ENCODE results near the gene RIN3.

Gene RIN3

DNA sequence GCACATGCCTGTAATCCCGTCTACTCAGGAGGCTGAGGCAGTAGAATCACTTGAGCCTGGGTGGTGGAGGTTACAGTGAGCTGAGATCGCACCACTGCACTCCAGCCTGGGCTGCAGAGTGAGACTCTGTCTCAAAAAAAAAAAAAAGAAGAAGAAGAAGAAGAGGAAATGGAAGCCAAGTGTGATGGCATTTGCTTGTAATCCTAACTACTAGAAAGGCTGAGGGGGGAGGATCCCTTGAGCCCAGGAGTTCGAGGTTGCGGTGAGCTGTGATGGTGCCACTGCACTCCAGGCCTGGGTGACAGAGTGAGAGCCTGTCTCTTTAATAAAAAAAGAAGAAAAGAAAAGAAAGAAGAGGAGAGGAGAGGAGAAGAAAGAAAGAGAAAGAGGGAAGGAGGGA is 182.8 kb downstream of the RIN3 start:
- TF ChIP-seq, protein P1, sequence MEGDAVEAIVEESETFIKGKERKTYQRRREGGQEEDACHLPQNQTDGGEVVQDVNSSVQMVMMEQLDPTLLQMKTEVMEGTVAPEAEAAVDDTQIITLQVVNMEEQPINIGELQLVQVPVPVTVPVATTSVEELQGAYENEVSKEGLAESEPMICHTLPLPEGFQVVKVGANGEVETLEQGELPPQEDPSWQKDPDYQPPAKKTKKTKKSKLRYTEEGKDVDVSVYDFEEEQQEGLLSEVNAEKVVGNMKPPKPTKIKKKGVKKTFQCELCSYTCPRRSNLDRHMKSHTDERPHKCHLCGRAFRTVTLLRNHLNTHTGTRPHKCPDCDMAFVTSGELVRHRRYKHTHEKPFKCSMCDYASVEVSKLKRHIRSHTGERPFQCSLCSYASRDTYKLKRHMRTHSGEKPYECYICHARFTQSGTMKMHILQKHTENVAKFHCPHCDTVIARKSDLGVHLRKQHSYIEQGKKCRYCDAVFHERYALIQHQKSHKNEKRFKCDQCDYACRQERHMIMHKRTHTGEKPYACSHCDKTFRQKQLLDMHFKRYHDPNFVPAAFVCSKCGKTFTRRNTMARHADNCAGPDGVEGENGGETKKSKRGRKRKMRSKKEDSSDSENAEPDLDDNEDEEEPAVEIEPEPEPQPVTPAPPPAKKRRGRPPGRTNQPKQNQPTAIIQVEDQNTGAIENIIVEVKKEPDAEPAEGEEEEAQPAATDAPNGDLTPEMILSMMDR (IDR thresholded peaks at IDR 0.05; ENCODE audit: insufficient read depth, low read length, missing control alignments), result no peak
- CTCF ChIA-PET, result interaction anchor here (1.3 to 3.0 kb wide), 2 partner anchors 10 to 88 kb away, joined by 5 to 17 read pairs; no protein-coding TSS in a partner anchor
- POLR2A ChIA-PET, result no interaction called here
- DNase-seq (ENCODE audit: low read depth, low spot score), result no peak
- no peak overlapping the region for H3K4me3 ChIP-seq (ENCODE audit: low read depth, low read length)

DNA sequence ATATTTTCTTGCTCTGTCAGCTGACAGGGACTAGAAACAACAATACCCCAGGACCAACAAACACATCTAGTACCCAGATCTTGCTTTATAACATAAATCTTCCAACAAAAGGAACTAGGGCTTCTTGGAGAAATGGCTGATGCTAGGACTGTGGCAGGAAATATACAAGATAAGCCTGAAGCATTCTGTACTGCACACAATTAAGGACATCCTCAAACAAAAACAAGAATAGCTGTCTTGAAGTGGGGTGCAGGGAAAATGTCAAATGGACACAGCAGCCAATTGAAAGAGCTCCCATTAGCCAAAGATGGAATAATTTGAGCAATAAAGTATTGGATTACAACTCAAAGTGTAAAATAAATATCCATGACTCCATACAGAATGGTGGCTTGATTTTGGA is 184.8 kb downstream of the RIN3 start:
- TF ChIP-seq, protein P1 (IDR thresholded peaks at IDR 0.05; ENCODE audit: insufficient read depth, low read length, missing control alignments), result no peak
- no peak for DNase-seq (ENCODE audit: low read depth, low spot score)
- POLR2A ChIA-PET, result no interaction called here
- CTCF ChIA-PET, result interaction anchor here (1.5 to 4.0 kb wide), 3 partner anchors 8 to 86 kb away, joined by 5 to 25 read pairs (median 7); no protein-coding TSS in a partner anchor
- H3K4me3 ChIP-seq (ENCODE audit: low read depth, low read length), result no peak overlapping the region

DNA sequence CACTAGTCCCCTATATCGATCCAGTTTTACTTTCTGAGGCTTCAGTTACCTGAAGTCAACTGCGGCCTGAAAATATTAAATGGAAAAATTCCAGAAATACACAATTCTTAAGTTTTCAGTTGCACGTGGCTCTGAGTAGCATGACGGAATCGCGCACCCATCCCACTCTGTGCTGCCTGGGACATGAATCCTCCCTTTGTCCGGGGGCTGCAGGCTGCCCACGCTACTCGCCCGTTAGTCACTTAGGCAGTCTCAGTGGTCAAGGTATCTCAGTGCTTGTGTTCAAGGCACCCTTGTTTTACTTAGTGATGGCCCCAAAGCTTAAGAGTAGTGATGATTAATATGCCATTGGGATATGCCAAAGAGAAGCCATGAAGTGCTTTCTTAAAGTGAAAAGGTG is 188.2 kb downstream of the RIN3 start:
- TF ChIP-seq, protein P1 (IDR thresholded peaks at IDR 0.05; ENCODE audit: insufficient read depth, low read length, missing control alignments), result no peak
- no peak for DNase-seq (ENCODE audit: low read depth, low spot score)
- no peak overlapping the region for H3K4me3 ChIP-seq (ENCODE audit: low read depth, low read length)
- ChIA-PET CTCF (interaction anchor here (0.6 to 4.7 kb wide), 4 partner anchors 12 to 82 kb away, joined by 3 to 25 read pairs (median 12); no protein-coding TSS in a partner anchor), POLR2A (no interaction called here)

DNA sequence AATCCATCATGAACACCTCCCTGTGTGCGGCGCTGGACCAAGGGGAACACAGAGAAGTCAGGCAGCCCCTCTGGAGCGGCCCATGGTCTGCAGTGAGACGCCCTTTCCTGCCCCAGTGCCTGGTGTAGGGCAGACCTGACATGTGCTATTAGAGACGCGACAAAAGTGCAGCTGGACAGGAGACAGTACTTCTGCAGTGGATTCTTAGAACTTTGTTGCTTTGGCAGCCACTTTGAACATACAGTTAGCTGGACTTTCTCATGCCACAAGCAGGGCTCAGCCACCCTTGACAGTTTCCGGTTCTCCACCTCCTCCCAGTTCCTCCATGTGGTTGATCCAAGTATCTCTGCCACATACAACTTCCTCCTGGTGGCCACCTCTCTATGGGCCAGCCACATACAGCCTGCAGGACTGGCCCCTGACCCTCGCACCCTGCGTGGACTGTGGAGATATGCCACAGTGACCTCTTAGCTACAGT is 188.9 kb downstream of the RIN3 start:
- TF ChIP-seq, protein P1 (IDR thresholded peaks at IDR 0.05; ENCODE audit: insufficient read depth, low read length, missing control alignments), result no peak
- no peak for DNase-seq (ENCODE audit: low read depth, low spot score)
- ChIA-PET CTCF (interaction anchor here (0.7 to 4.7 kb wide), 5 partner anchors 13 to 418 kb away, joined by 3 to 22 read pairs (median 3); no protein-coding TSS in a partner anchor), POLR2A (interaction anchor here (0.6 kb wide), 1 partner anchor 70 kb away, joined by 3 read pairs; no protein-coding TSS in a partner anchor)
- no peak overlapping the region for H3K4me3 ChIP-seq (ENCODE audit: low read depth, low read length)

DNA sequence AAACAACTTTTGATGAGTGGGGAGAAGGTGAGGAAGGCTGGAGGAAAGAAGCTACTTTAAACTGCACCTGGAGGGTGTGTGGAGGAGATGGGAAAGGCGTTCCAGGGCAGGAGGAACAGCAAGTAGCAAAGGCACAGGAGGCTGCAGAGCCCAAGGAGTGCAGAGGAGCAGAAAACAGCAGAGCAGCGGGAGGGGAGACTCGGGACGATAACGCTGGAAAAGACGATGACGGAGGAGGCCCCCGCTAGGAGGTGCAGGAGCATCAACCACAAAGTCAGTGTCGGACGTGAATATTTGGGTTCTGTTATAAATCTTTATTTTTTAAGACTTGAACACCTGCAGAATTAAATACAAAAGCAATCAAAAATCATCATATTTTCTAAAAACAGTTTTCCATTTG is 189.9 kb downstream of the RIN3 start:
- CTCF ChIA-PET, result interaction anchor here (0.9 to 4.7 kb wide), 4 partner anchors 11 to 77 kb away, joined by 3 to 22 read pairs (median 4); no protein-coding TSS in a partner anchor
- TF ChIP-seq, protein P1 (IDR thresholded peaks at IDR 0.05; ENCODE audit: insufficient read depth, low read length, missing control alignments), result no peak
- DNase-seq (ENCODE audit: low read depth, low spot score), result no peak
- POLR2A ChIA-PET, result no interaction called here
- H3K4me3 ChIP-seq (ENCODE audit: low read depth, low read length), result no peak overlapping the region

DNA sequence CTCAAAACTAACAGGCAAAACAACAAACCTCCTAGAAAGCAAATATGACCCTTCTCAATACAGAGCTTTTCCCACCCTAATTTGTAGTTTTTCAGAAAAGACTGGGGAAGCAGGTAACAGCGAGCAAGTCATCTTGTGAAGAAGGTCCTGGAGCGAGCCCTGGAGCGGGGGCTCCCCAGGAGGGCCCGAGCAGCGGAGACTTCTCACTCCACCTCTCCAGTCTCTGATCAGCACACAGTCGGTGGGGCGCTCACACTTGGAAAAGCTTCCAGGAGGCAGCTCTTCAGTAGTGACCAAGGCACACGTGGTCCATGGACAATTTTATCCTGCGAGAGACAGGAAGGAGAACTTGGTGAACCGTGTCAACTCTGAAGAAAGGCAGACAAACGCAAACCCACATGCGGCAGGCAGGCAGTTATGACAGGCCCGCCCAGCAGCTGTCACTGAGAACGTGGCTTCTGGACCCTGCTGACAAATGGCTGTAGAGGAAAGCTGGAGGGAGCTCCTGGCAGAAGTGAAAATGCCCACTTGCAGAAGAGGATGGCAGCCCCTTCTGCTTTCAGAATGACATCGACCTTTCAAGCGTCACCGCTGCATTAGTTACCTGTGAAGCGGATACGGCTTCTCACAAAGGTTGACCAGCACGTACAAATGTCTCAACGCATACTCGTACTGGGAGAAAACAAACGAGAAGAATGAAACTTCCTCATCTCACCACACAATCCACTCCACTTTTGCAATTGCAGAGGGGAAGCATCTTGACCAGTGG is 190.6 kb downstream of the RIN3 start:
- H3K4me3 ChIP-seq (ENCODE audit: low read depth, low read length), result no peak overlapping the region
- TF ChIP-seq, protein P1 (IDR thresholded peaks at IDR 0.05; ENCODE audit: insufficient read depth, low read length, missing control alignments), result no peak
- ChIA-PET CTCF (interaction anchor here (1.3 to 4.7 kb wide), 2 partner anchors 10 to 15 kb away, joined by 5 to 22 read pairs; no protein-coding TSS in a partner anchor), POLR2A (no interaction called here)
- DNase-seq (ENCODE audit: low read depth, low spot score), result no peak
